ENCODE measurements around the gene AKNA.

Gene AKNA

DNA sequence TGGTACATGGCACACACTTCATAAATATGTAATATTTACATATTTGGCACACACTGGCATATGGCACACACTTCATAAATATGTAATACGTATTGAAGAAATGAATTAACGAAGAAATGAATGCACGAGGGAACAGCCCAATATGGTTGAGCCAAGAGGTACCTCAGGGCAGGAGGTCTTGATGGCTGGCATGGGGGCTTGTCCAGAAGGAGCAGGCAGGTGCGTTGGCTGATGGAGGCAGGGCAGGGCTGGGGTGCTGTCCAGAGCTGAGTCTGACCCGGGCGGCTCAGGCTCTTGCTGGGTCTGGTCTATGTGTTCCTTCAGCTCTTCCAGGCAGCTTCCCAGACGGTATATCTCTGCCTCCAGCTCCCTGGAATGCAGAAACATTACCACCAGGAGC lies 26.2 kb downstream of the AKNA start:
- no peak for DNase-seq

DNA sequence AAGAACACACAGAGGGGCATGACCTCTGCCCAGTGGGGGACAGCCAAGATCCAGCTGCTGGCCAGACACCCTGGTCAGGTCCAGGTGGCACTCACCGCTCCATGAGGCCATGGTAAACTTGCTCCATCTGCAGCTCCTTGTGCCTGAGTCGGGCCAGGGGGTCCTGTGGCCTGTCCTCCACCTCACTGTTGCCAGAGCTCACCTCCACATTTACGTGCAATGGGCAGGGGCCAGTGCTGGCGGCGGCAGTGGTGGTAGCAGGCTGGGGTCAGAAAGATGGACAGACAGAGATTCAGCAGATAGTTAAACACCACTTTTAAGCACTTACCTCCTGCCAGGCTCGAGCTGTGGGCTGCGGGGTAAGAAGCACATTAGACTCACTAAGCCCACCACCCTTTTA lies 28.0 kb downstream of the AKNA start:
- no peak for DNase-seq

DNA sequence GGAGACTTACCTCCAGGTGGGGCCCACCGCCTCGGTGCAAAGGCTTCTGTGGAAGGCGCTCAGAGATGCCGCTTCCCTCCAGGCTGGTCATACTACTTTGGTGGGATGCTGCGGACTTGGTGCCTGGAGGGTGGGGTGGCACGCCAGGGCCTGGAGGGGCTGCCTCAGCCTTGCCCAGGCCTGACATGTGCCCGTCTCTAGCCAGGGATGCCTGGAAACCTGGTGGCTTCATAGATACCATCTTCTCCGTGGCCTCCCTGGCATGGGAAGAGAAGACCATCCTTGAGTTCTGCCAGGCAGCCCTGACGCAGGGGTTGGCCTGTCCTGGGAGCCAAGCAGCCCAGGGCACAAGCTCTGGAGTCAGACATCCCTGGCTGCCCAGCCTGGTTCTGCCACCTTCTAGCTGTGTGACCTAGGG lies 29.9 kb downstream of the AKNA start:
- no peak for DNase-seq

GRCh38 chr9:114357360-114357759 lies 30.4 kb downstream of the AKNA start:
- DNase-seq, result no peak

- no peak for DNase-seq
Measured at GRCh38 chr9:114356792-114357191, 31.0 kb downstream of the AKNA start.

DNA sequence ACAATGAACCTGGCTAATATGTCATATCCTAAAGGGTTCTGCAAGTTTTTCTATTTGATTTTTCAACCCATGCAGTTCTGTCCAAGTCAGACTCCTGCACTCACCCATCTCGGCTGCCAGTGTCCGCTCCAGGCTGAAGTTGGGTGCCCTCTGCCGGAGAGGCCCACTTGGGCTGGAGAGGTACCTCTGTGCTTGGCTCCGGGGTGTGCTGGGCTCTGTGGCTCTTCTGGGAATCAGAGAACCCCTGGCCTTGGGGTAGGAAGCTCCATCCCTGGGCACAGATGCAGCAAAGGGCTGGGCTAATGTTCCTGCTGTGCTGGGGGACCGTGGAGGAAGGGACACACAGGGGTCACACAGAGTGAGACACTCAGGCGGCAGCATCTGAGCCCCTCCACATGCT lies 32.0 kb downstream of the AKNA start:
- no peak for DNase-seq

DNA sequence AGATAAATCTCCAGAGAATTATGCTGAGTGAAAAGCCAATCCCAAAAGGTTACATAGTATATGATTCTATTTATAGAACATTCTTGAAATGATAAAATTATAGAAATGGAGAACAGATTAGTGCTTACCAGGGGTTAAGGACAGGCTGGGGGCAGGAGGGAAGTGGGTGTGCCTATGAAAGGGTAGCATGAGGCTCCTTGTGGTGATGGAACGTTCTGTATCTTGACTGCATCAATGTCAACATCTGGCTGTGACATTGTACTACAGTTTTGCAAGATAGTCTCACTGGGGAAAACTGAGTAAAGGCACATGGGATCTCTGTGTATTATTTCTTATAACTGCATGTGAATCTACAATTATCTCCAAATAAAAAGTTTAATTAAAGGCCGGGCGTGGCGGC lies 35.9 kb downstream of the AKNA start:
- DNase-seq, result peak; percentile 37 to 80 (median 58)

DNA sequence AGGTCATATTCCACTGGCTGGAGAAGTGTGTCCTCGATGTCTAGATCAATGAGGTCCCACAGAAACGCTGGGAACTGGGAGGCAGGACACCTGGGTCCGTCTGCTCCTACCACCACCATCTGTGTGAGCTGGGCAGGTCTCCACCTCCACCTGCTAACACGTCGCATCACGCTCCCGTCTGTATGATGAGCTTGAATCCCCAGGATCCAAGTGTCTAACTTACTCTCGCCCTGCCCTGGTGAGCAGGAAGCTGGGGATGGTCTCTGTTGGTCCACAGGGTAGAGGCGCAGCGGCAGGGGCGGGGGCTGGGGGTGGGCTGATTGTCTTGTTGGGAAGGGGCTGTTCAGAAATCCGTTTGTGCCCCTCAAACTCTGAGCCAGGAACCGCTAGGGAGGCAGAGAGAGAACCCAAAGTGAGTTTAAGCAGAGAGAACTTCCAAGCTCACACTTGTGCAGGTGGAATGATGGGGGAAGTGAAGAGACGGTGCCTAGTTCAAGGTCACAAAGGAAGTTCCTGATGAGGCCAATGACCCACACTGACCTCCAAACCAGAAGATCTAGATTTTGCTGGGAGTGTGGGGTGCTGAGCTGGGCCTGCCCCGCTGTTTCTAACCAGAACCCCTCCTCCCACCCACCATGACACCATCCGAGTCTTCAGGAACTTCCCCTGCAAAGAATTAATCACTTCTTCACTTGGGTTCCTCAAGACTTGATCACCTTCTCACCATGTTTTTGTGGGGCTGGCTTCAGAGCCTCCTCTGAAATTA lies 37.0 kb downstream of the AKNA start:
- peak; percentile 64 to 85 (median 80) for DNase-seq

DNA sequence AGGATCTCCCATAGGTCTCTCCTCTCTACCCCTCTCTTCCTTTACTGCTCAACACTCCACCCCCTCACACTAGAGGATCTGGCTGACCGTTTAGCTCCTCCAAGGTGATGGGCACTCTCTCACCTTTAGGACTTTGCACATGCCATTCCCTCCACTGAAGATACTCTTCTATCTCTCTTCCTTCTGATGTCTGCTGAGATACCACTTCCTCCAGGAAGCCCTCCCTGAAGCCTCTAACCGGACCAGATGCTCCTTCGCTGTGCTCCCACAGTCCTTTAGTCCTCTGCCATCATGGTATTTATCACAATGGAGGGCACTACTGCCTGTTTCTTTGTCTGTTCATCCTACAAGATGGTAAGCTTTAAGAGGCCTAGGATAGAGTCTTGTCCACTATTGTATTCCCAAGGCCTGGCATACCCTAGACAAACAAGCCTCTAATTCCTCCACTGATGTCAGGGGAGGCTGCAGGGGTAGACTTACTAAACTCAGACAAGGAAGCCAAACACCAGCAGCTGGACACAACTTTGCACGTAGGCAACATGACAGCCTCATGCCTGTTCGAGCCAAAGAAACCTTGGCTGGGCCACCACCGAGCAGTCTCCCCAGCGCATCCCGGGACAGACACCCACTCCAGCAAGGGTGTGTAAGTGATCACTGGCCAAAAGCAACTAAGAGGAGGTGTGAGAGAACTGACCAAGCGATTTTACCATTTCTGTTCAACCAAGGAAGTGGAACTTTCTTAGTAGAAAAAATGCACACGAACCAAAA lies 37.9 kb downstream of the AKNA start:
- no peak for DNase-seq

- peak; percentile 97 to 100 (median 98) for DNase-seq
Measured at GRCh38 chr9:114348906-114349482, 38.8 kb downstream of the AKNA start.

DNA sequence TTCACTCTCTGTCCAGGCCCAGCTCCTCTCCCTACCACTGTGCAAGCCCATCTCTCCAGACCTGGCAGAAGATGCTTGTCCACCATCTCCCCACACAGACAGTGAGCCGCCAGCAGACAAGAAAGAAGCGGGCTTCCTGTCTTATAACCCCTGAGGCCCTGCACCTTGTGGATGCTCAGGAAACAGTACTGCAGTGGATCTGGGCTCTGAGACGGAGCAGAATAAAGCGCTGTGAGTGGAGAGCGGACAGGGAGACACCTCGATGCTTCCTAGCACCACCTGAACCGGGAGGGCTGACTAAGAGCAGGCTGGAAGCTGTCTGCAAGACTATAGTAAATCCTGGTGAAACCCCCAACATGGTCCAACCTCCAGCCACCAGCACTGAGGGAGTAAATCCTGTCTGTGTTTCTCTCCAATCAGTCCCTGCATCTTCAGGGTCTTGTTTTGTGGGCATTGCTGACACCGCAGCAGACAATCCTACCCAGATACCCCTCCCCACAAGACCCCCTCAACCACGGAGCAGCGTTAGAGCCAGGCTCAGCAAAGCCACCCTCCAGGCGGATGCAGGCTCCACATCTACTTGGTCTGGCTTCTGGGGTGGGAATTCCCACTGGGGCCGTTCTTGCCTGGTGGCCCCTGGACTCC lies 39.4 kb downstream of the AKNA start:
- DNase-seq, result no peak

DNA sequence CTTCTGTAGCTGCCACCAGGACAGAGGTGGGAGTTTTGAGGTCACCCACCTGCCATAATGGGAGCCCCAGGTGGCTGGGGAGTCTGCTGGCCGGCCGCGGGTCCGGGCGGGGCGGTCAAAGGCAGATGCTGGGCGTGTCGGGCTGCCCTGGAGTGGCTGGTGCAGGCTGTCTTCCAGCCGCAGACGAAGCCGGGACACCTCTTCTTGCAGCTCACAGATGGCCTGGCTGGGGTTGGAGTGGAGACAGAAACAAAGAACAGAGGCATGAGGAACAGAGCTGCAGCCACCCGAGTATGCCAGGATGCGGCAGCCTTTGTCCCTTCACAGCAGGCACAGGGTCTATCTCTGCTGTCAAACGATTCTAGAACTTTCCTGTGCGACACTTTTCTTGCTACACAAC lies 40.1 kb downstream of the AKNA start:
- DNase-seq, result no peak

- DNase-seq, result no peak
Measured at GRCh38 chr9:114346146-114346545, 41.6 kb downstream of the AKNA start.

DNA sequence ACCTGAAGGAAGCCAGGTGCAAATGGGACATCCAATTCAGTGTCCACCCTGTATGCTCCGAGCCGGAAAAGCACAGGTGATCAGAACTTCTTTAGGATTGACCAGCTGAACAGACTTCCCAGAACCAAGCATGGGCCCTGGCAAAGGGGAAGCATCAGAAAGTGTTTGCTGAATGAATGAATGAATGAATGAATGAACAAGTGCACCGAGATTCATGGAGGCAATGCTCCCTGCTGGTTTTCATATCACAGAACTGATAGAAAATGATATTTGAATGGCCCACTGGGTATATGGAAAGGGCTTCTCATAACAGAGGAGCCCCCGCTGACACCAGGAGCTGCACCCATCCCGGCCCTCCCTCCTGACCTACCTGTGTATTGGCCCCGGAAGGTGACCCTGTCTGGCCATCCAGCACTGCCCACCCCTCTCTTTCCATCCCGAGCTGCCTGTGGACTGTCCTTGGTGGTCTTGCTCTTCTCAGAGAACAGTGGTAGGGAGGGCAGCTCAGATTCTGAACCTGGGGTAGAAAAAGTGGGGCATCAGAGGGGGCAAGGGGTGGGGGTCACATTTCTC lies 42.2 kb downstream of the AKNA start:
- no peak for DNase-seq

DNA sequence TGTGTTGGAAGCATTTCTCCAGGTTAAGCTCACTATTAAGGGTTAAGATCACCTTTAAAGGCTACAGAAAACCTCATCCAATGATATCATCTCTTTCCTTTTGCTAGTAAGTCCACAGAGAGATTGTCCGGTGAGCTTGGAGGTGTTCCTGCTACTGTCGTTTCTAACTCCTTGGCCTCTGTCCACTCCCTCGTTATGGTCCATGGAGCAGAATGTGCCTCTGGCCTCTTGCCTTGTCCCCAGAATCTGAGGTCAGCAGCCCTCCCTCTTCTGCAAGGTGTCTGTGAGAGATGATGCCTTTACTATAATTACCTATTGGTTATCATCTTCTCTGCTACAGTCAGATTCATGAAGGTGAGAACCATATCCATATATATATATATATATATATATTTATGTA lies 43.1 kb downstream of the AKNA start:
- no peak for DNase-seq

DNA sequence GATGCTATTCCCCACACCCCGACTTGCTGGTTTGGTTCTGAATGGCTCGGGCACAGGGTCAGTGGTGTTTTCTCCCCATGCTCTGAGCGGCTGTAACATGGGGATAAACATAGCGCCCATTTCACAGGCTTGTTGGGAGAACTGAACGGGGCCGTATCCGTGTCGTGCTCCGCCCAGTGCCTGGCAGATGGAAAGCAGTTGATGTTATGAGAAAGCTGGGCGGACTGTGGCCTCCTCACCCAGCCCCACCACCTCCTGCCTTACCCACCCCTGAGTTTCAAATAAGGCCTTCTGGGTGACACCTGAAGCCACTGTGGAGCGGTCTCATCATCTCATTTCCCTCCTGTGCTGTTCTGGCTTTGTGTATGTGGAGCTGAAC lies 43.6 kb downstream of the AKNA start:
- DNase-seq, result no peak

GRCh38 chr9:114343471-114344187 lies 44.2 kb downstream of the AKNA start:
- DNase-seq, result no peak

GRCh38 chr9:114342755-114343440 lies 44.9 kb downstream of the AKNA start:
- DNase-seq, result no peak

GRCh38 chr9:114341991-114342390 lies 45.8 kb downstream of the AKNA start:
- no peak for DNase-seq

DNA sequence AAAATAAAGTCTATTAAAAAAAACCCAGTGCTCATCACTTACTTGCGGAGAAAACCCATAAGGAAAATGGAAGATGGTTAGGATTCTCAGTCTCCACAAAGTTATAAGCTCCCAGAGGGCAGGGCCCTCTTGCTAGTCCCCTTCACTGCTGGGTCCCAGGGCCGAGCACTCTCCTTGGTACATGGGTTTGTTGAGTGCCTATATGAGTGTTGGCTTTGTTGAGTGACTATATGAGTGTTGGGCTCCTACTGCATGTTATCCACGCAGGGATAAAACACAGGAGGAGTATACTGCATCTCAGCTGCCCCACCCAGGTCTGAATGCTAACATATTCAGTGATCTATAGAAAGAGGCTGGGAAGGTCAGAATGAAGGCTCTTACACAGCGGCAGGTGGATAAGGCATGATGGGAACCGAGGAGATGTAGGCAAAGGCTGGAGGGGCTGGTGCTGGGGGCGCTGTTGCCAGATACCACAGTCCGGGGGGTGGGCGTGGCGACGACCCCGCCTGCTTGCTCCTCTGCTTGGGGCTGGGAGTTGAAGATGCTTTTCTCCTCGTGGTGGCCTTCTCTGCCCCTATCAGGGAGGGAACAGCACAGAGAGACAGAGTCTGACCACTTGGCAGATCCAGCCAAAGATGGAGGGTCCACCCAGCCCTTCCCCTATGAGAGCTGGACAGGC lies 46.5 kb downstream of the AKNA start:
- no peak for DNase-seq

Measured in suppressor macrophage (primary cell).